HFFc6 (cell line): ENCODE results near the gene ANKK1. TPM values are rescaled to one million over a fixed set of nuclear protein-coding genes. Genes with fewer than 3 reads are reported as not detected.

Experiments used
- DNase-seq: peaks from one replicate; pipeline ENCODE4 v3.0.0-alpha.2; 2018
- H3K27ac Mint-ChIP-seq: 2 replicates; pipeline ENCODE4 v1.8.0; 2020; ENCODE audit warnings: mild to moderate bottlenecking, mixed read lengths
- H3K27me3 Mint-ChIP-seq: 2 replicates; pipeline ENCODE4 v1.8.0; 2021; ENCODE audit warnings: mild to moderate bottlenecking, moderate library complexity, mixed read lengths; ENCODE audit not compliant: insufficient read depth
- H3K36me3 Mint-ChIP-seq: 2 replicates; pipeline ENCODE4 v1.8.0; 2021; ENCODE audit warnings: low read depth, mixed read lengths
- H3K4me1 Mint-ChIP-seq: 2 replicates; pipeline ENCODE4 v1.8.0; 2020; ENCODE audit warnings: low read depth, mixed read lengths
- H3K4me3 Mint-ChIP-seq: 2 replicates; pipeline ENCODE4 v1.8.0; 2020; ENCODE audit warnings: mild to moderate bottlenecking, moderate library complexity, mixed read lengths
- H3K9me3 Mint-ChIP-seq: 2 replicates; pipeline ENCODE4 v1.8.0; 2020; ENCODE audit warnings: mild to moderate bottlenecking, mixed read lengths
- total RNA-seq, 6 experiments: library from RNA; stranded (reverse); fragmentation: NEBNext Ultra II Directional; extraction: Animal tissue kit (Norgen Biotek cat#: 25700); gene quantifications; 2 replicates in 1 of 6; 3 replicates in 5 of 6; pipeline ENCODE4 v1.2.3, GENCODE V29; 2021
- TF ChIP-seq, protein P1 (sequence below): fragments of 200-600 bp; sonication (generic); IDR thresholded peaks from 2 replicates; pipeline ENCODE4 v1.5.0; 2021; ENCODE audit warnings: antibody characterized with exemption, mild to moderate bottlenecking

Gene ANKK1
- total RNA-seq, 6 experiments from 2014 or later, result not detected

GRCh38 chr11:113349528-113349927 lies 38.1 kb upstream of the ANKK1 start:
- Mint-ChIP-seq H3K4me1 (no peaks in the 10 kb centered on the region), H3K36me3 (peaks cover 7% of the 10 kb centered on the region), H3K27me3 (no peaks in the 10 kb centered on the region; the same call in 1 of the 2 replicates), H3K9me3 (no peaks in the 10 kb centered on the region), H3K27ac (no peak overlapping the region), H3K4me3 (no peak overlapping the region)
- TF ChIP-seq, protein P1, sequence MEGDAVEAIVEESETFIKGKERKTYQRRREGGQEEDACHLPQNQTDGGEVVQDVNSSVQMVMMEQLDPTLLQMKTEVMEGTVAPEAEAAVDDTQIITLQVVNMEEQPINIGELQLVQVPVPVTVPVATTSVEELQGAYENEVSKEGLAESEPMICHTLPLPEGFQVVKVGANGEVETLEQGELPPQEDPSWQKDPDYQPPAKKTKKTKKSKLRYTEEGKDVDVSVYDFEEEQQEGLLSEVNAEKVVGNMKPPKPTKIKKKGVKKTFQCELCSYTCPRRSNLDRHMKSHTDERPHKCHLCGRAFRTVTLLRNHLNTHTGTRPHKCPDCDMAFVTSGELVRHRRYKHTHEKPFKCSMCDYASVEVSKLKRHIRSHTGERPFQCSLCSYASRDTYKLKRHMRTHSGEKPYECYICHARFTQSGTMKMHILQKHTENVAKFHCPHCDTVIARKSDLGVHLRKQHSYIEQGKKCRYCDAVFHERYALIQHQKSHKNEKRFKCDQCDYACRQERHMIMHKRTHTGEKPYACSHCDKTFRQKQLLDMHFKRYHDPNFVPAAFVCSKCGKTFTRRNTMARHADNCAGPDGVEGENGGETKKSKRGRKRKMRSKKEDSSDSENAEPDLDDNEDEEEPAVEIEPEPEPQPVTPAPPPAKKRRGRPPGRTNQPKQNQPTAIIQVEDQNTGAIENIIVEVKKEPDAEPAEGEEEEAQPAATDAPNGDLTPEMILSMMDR, result no peak
- no peak for DNase-seq

- Mint-ChIP-seq H3K36me3 (peaks cover 16% of the 10 kb centered on the region), H3K27ac (no peak overlapping the region), H3K4me3 (no peak overlapping the region)
Measured at GRCh38 chr11:113350336-113351067, 37.1 kb upstream of the ANKK1 start.

GRCh38 chr11:113351068-113351450 lies 36.5 kb upstream of the ANKK1 start:
- no peaks in the 10 kb centered on the region; the same call in 1 of the 2 replicates for H3K27me3 Mint-ChIP-seq
- TF ChIP-seq, protein P1, result no peak
- no peak overlapping the region for H3K27ac Mint-ChIP-seq
- no peak for DNase-seq
- H3K4me3 Mint-ChIP-seq, result no peak overlapping the region
- no peaks in the 10 kb centered on the region for H3K4me1 Mint-ChIP-seq
- peaks cover 4% of the 10 kb centered on the region; the same call in 1 of the 2 replicates for H3K9me3 Mint-ChIP-seq
- H3K36me3 Mint-ChIP-seq, result peaks cover 22% of the 10 kb centered on the region

More at GRCh38 chr11:113350336-113351067, 37.1 kb upstream of the ANKK1 start:
- Mint-ChIP-seq H3K4me1 (no peaks in the 10 kb centered on the region), H3K27me3 (no peaks in the 10 kb centered on the region; the same call in 1 of the 2 replicates), H3K9me3 (no peaks in the 10 kb centered on the region; the same call in 1 of the 2 replicates)
- TF ChIP-seq, protein P1, result no peak
- DNase-seq, result no peak

DNA sequence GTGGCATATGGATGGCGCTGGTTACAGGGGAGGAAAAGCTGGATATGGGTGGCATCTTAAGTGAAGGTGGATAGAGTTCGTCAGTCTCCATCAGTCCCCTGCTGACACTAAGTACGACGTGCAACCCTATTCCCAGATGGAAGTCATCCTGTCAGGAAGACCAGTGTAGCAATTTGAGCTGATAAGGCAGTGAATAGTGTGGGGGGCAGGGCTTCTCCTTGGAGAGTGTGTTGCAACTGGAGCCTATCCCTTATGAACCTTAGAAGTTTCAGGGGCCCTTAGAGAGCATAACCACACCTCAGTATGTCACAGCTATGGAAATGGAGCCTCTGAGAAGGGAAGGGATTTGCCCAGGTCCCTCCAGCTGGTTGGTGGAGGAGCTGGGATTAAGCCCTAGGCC lies 36.1 kb upstream of the ANKK1 start:
- Mint-ChIP-seq H3K27ac (no peak overlapping the region), H3K27me3 (no peaks in the 10 kb centered on the region; the same call in 1 of the 2 replicates), H3K4me3 (no peak overlapping the region), H3K4me1 (no peaks in the 10 kb centered on the region), H3K36me3 (peaks cover 26% of the 10 kb centered on the region), H3K9me3 (peaks cover 8% of the 10 kb centered on the region; the same call in 1 of the 2 replicates)
- TF ChIP-seq, protein P1, result no peak
- DNase-seq, result no peak

DNA sequence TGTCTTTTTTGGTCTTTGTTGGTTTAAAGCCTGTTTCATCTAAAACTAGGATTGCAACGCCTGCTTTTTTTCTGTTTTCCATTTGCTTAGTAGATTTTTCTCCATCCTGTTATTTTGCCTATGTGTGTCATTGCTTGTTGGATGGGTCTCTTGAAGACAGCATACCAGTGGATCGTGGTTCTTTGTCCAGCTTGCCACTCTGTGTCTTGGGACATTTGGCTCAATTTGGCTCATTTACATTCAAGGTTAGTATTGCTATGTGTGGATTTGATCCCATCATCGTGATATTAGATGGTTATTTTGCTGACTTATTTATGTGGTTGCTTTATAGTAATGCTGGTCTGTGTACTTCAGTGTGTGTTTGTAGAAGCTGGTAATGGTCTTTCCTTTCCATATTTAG lies 31.4 kb upstream of the ANKK1 start:
- TF ChIP-seq, protein P1, result no peak
- H3K9me3 Mint-ChIP-seq, result peaks cover 12% of the 10 kb centered on the region; the same call in 1 of the 2 replicates
- H3K27me3 Mint-ChIP-seq, result no peaks in the 10 kb centered on the region; the same call in 1 of the 2 replicates
- no peak overlapping the region for H3K4me3 Mint-ChIP-seq
- no peaks in the 10 kb centered on the region for H3K4me1 Mint-ChIP-seq
- no peak for DNase-seq
- H3K36me3 Mint-ChIP-seq, result peaks cover 45% of the 10 kb centered on the region
- H3K27ac Mint-ChIP-seq, result no peak overlapping the region
